CD4-positive, CD25-positive, alpha-beta regulatory T cell (primary cell): ENCODE data around the gene SLIT2. TPM values are rescaled to one million over a fixed set of nuclear protein-coding genes. Genes with fewer than 3 reads are reported as not detected.

Experiments used
- ATAC-seq, 2 donors: fragments of 150-1000 bp; cut with Tn5 transposase; one replicate each; pipeline ENCODE4 v1.10.0; 2021; ENCODE audit warnings: low read depth in 2 of 2, moderate number of reproducible peaks in 2 of 2, moderate library complexity in 1 of 2
- DNase-seq, 3 donors: peaks; one replicate each; pipeline versions ENCODE4 v3.0.0 to v3.0.0-alpha.2; 2012 to 2022; ENCODE audit warnings: mixed read lengths in 1 of 3
- H3K27ac ChIP-seq: one replicate; pipeline ENCODE4 v1.7.0; 2013; ENCODE audit warnings: mild to moderate bottlenecking, low read length; ENCODE audit not compliant: insufficient read depth, poor library complexity, severe bottlenecking
- H3K27me3 ChIP-seq: one replicate; pipeline ENCODE4 v1.7.0; 2013; ENCODE audit warnings: low read length; ENCODE audit not compliant: control insufficient read depth, insufficient read depth
- H3K36me3 ChIP-seq: one replicate; pipeline ENCODE4 v1.7.0; 2013; ENCODE audit warnings: mild to moderate bottlenecking, low read length, moderate library complexity; ENCODE audit not compliant: control insufficient read depth, insufficient read depth
- H3K4me1 ChIP-seq: 2 replicates; pipeline ENCODE4 v1.7.0; 2013; ENCODE audit warnings: mild to moderate bottlenecking, low read length; ENCODE audit not compliant: insufficient read depth, control insufficient read depth, poor library complexity, severe bottlenecking
- H3K4me3 ChIP-seq: one replicate; pipeline ENCODE4 v1.7.0; 2013; ENCODE audit warnings: low read depth, mild to moderate bottlenecking, low read length, moderate library complexity
- H3K9me3 ChIP-seq, 2 experiments: 1 replicate in 1 of 2; 2 replicates in 1 of 2; pipeline ENCODE4 v1.7.0; 2013; ENCODE audit warnings: low read length in 2 of 2, mild to moderate bottlenecking in 1 of 2, moderate library complexity in 1 of 2; ENCODE audit not compliant: control insufficient read depth in 2 of 2
- H3K27ac Mint-ChIP-seq, 3 donors: one replicate each; pipeline ENCODE4 v1.8.0; 2020 to 2022; ENCODE audit warnings: mild to moderate bottlenecking in 3 of 3, mixed read lengths in 3 of 3, moderate library complexity in 2 of 3
- H3K27me3 Mint-ChIP-seq: one replicate; pipeline ENCODE4 v1.8.0; 2022; ENCODE audit warnings: mild to moderate bottlenecking, mixed read lengths
- H3K36me3 Mint-ChIP-seq: one replicate; pipeline ENCODE4 v1.8.0; 2020; ENCODE audit warnings: mixed read lengths
- H3K4me1 Mint-ChIP-seq, 4 donors: one replicate each; pipeline ENCODE4 v1.8.0; 2020 to 2022; ENCODE audit warnings: mixed read lengths in 4 of 4, mild to moderate bottlenecking in 1 of 4
- H3K4me3 Mint-ChIP-seq, 4 donors: one replicate each; pipeline ENCODE4 v1.8.0; 2020 to 2022; ENCODE audit warnings: mild to moderate bottlenecking in 4 of 4, mixed read lengths in 4 of 4, moderate library complexity in 3 of 4
- H3K9me3 Mint-ChIP-seq, 7 donors: one replicate each; pipeline ENCODE4 v1.8.0; 2020 to 2022; ENCODE audit warnings: mixed read lengths in 7 of 7, mild to moderate bottlenecking in 3 of 7, moderate library complexity in 2 of 7
- polyA plus RNA-seq, 4 donors: library from polyadenylated mRNA; unstranded; fragments of 300-500 nt; fragmentation: Illumina TruSeq; gene quantifications; one replicate each; pipeline ENCODE4 v1.2.3, GENCODE V29; 2021
- total RNA-seq: library from RNA; stranded (reverse); gene quantifications from one replicate; pipeline ENCODE4 v1.2.3, GENCODE V29; 2022

Gene SLIT2
- total and polyA plus RNA-seq, 5 donors from 2014 or later, result not detected

GRCh38 chr4:20266215-20267082, 14.7 kb downstream of the SLIT2 start:
- Histone ChIP-seq H3K4me3 (no peak overlapping the region), H3K9me3 (no peaks in the 10 kb centered on the region), H3K27me3 (no peaks in the 10 kb centered on the region), H3K27ac (no peak overlapping the region), H3K36me3 (no peaks in the 10 kb centered on the region), H3K4me1 (no peaks in the 10 kb centered on the region)
- ATAC-seq, result no peak
- Mint-ChIP-seq H3K9me3 (peaks cover 0 to 4% (median 1%) of the 10 kb centered on the region in 7 donors), H3K36me3 (no peaks in the 10 kb centered on the region), H3K4me1 (no peaks in the 10 kb centered on the region), H3K27me3 (no peaks in the 10 kb centered on the region), H3K4me3 (no peak overlapping the region), H3K27ac (no peak overlapping the region)
- no peak for DNase-seq

GRCh38 chr4:20268028-20268427, 16.3 kb downstream of the SLIT2 start:
- H3K27me3 ChIP-seq, result no peaks in the 10 kb centered on the region
- no peak overlapping the region for H3K4me3 Mint-ChIP-seq
- no peaks in the 10 kb centered on the region for H3K9me3 ChIP-seq
- H3K36me3 Mint-ChIP-seq, result no peaks in the 10 kb centered on the region
- ATAC-seq, result no peak
- no peak overlapping the region for H3K4me3 ChIP-seq
- peaks cover 0 to 4% (median 1%) of the 10 kb centered on the region in 7 donors for H3K9me3 Mint-ChIP-seq
- H3K27ac Mint-ChIP-seq, result no peak overlapping the region
- H3K4me1 Mint-ChIP-seq, result no peaks in the 10 kb centered on the region
- H3K27me3 Mint-ChIP-seq, result no peaks in the 10 kb centered on the region
- H3K27ac ChIP-seq, result no peak overlapping the region
- no peaks in the 10 kb centered on the region for H3K4me1 ChIP-seq
- no peak for DNase-seq
- H3K36me3 ChIP-seq, result no peaks in the 10 kb centered on the region

GRCh38 chr4:20269320-20269719, 17.6 kb downstream of the SLIT2 start:
- ATAC-seq, result no peak
- no peaks in the 10 kb centered on the region for H3K27me3 ChIP-seq
- no peaks in the 10 kb centered on the region for H3K36me3 ChIP-seq
- no peak overlapping the region for H3K27ac ChIP-seq
- H3K9me3 ChIP-seq, result no peaks in the 10 kb centered on the region
- H3K4me1 ChIP-seq, result no peaks in the 10 kb centered on the region
- Mint-ChIP-seq H3K4me3 (no peak overlapping the region), H3K27me3 (no peaks in the 10 kb centered on the region), H3K27ac (no peak overlapping the region), H3K4me1 (no peaks in the 10 kb centered on the region), H3K36me3 (no peaks in the 10 kb centered on the region), H3K9me3 (peaks cover 0 to 4% (median 1%) of the 10 kb centered on the region in 7 donors)
- no peak for DNase-seq
- no peak overlapping the region for H3K4me3 ChIP-seq

- Mint-ChIP-seq H3K36me3 (no peaks in the 10 kb centered on the region), H3K4me3 (no peak overlapping the region), H3K27me3 (no peaks in the 10 kb centered on the region), H3K27ac (peak overlapping the region in 1 of 3 donors; percentile 29), H3K4me1 (no peaks in the 10 kb centered on the region), H3K9me3 (peaks cover 0 to 4% (median 2%) of the 10 kb centered on the region in 7 donors)
- Histone ChIP-seq H3K4me3 (no peak overlapping the region), H3K9me3 (peaks cover 0 to 4% of the 10 kb centered on the region in 2 experiments), H3K36me3 (no peaks in the 10 kb centered on the region), H3K4me1 (no peaks in the 10 kb centered on the region), H3K27ac (no peak overlapping the region), H3K27me3 (no peaks in the 10 kb centered on the region)
- DNase-seq (no peak), ATAC-seq (no peak)
Measured at GRCh38 chr4:20271950-20272349, 20.2 kb downstream of the SLIT2 start.

- no peak overlapping the region for H3K4me3 Mint-ChIP-seq
- no peak overlapping the region for H3K27ac ChIP-seq
- no peaks in the 10 kb centered on the region for H3K27me3 Mint-ChIP-seq
- H3K9me3 ChIP-seq, result peaks cover 0 to 4% of the 10 kb centered on the region in 2 experiments
- DNase-seq (no peak), ATAC-seq (no peak)
- no peaks in the 10 kb centered on the region for H3K4me1 Mint-ChIP-seq
- H3K36me3 Mint-ChIP-seq, result no peaks in the 10 kb centered on the region
- H3K9me3 Mint-ChIP-seq, result peaks cover 0 to 4% (median 2%) of the 10 kb centered on the region in 7 donors
- no peak overlapping the region for H3K27ac Mint-ChIP-seq
- no peaks in the 10 kb centered on the region for H3K36me3 ChIP-seq
- no peaks in the 10 kb centered on the region for H3K27me3 ChIP-seq
- no peak overlapping the region for H3K4me3 ChIP-seq
- H3K4me1 ChIP-seq, result no peaks in the 10 kb centered on the region
Measured at GRCh38 chr4:20272411-20272872, 20.7 kb downstream of the SLIT2 start.

- Mint-ChIP-seq H3K36me3 (no peaks in the 10 kb centered on the region), H3K4me3 (no peak overlapping the region), H3K27me3 (no peaks in the 10 kb centered on the region), H3K9me3 (peaks cover 0 to 4% (median 2%) of the 10 kb centered on the region in 7 donors), H3K4me1 (no peaks in the 10 kb centered on the region), H3K27ac (no peak overlapping the region)
- Histone ChIP-seq H3K9me3 (peaks cover 0 to 4% of the 10 kb centered on the region in 2 experiments), H3K4me1 (no peaks in the 10 kb centered on the region), H3K27ac (no peak overlapping the region), H3K36me3 (no peaks in the 10 kb centered on the region), H3K4me3 (no peak overlapping the region), H3K27me3 (no peaks in the 10 kb centered on the region)
- ATAC-seq (no peak), DNase-seq (no peak)
Measured at GRCh38 chr4:20273793-20274192, 22.1 kb downstream of the SLIT2 start.

- Mint-ChIP-seq H3K27me3 (no peaks in the 10 kb centered on the region), H3K4me3 (no peak overlapping the region), H3K36me3 (no peaks in the 10 kb centered on the region), H3K9me3 (peaks cover 0 to 10% (median 3%) of the 10 kb centered on the region in 7 donors), H3K4me1 (no peaks in the 10 kb centered on the region), H3K27ac (no peak overlapping the region)
- DNase-seq (no peak), ATAC-seq (no peak)
- Histone ChIP-seq H3K27me3 (no peaks in the 10 kb centered on the region), H3K4me3 (no peak overlapping the region), H3K4me1 (no peaks in the 10 kb centered on the region), H3K36me3 (no peaks in the 10 kb centered on the region), H3K27ac (no peak overlapping the region), H3K9me3 (peaks cover 0 to 4% of the 10 kb centered on the region in 2 experiments)
Measured at GRCh38 chr4:20276848-20277247, 25.1 kb downstream of the SLIT2 start.

- H3K9me3 Mint-ChIP-seq, result peaks cover 0 to 10% (median 3%) of the 10 kb centered on the region in 7 donors
- Histone ChIP-seq H3K4me1 (no peaks in the 10 kb centered on the region), H3K4me3 (no peak overlapping the region), H3K27me3 (no peaks in the 10 kb centered on the region), H3K9me3 (peaks cover 0 to 4% of the 10 kb centered on the region in 2 experiments), H3K36me3 (no peaks in the 10 kb centered on the region), H3K27ac (no peak overlapping the region)
- no peaks in the 10 kb centered on the region for H3K27me3 Mint-ChIP-seq
- H3K4me3 Mint-ChIP-seq, result no peak overlapping the region
- no peak for ATAC-seq
- no peaks in the 10 kb centered on the region for H3K36me3 Mint-ChIP-seq
- H3K4me1 Mint-ChIP-seq, result no peaks in the 10 kb centered on the region
- H3K27ac Mint-ChIP-seq, result no peak overlapping the region
- no peak for DNase-seq
Measured at GRCh38 chr4:20278195-20278594, 26.5 kb downstream of the SLIT2 start.
